Measurements from ENCODE around the gene TADA1. TPM values are rescaled to one million over a fixed set of nuclear protein-coding genes. Genes with fewer than 3 reads are reported as not detected.

The TADA1 gene
- total RNA-seq, 1 donor from 2014 or later = 14.0 TPM

- no peak for DNase-seq (ENCODE audit: extremely low spot score in 2 of 2)
- intact Hi-C loops (cut with DNase I) = loop anchor here (5.0 kb wide), 1 partner anchor 34 kb away; the partner anchor contains the start of gene TADA1
Observed at GRCh38 chr1:166843322-166843721, 32.7 kb downstream of the TADA1 start.

DNA sequence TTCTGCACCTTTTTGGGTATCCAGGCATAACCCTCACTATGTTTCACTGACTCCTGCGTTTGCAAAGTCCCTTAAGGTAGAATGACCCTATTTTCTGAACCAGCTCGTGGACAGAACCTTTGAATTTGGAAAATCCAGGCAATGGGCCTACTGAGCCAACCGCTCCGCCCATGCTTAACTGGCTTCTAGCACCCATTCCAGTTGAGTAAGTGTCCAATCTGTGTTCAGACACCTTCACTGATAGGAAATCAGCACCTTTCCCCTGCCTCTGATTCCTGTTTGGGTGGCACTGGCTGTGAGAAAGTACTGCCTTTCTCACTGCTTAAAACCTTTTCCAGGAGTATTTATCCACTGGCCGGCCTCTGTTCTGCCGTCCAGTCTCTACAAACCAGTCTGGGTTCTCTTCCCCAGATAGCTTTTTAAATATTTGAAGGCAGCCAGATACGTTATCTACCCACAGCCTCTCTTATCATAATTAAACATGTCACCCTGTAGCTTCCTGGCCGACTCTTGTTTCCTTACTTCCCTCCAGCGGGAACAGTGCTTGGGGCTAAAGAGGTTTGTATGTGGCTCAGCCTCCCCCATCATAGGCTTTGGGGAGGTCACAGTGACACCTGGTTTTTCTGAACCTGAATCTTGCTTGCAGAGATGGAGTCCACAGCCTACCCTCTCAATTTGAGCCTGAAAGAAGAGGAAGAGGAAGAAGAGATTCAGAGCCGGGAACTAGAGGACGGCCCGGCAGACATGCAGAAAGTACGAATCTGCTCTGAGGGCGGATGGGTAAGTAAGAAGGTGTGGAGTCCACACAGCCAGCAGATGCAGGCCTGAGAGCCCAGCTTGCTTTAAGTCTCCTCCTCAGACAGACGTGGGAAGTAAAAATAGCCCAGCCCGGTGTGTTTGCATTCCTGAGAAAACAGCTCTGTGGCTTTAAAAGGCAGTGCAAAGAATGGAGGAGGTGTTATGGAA is 35.5 kb downstream of the TADA1 start:
- Histone ChIP-seq H3K9me3 (no peaks in the 10 kb centered on the region), H3K4me1 (peaks cover 65% of the 10 kb centered on the region), H3K27me3 (no peaks in the 10 kb centered on the region), H3K27ac (peak overlapping the region; percentile 77), H3K36me3 (peaks cover 0 to 39% of the 10 kb centered on the region in 2 donors), H3K4me3 (peak overlapping the region; percentile 55 to 65)
- intact Hi-C loops (cut with DNase I) = loop anchor here (5.0 kb wide), 1 partner anchor 37 kb away; the partner anchor contains the start of gene TADA1
- TF ChIP-seq POLR2AphosphoS5 (IDR thresholded peaks at IDR 0.05; ENCODE audit: insufficient read depth in 1 of 2, low read depth in 1 of 2) (no peak), POLR2A (IDR thresholded peaks at IDR 0.05) (no peak), CTCF (IDR thresholded peaks at IDR 0.05) (no peak)
- no peak for DNase-seq (ENCODE audit: extremely low spot score in 2 of 2)

More at GRCh38 chr1:166843322-166843721, 32.7 kb downstream of the TADA1 start:
- Histone ChIP-seq H3K27me3 (no peaks in the 10 kb centered on the region), H3K9me3 (no peaks in the 10 kb centered on the region), H3K36me3 (peaks cover 0 to 65% of the 10 kb centered on the region in 2 donors), H3K27ac (peak overlapping the region; percentile 60), H3K4me1 (peaks cover 63% of the 10 kb centered on the region), H3K4me3 (no peak overlapping the region)
- TF ChIP-seq CTCF (IDR thresholded peaks at IDR 0.05) (no peak), POLR2AphosphoS5 (IDR thresholded peaks at IDR 0.05; ENCODE audit: insufficient read depth in 1 of 2, low read depth in 1 of 2) (no peak), POLR2A (IDR thresholded peaks at IDR 0.05) (no peak)

- DNase-seq (ENCODE audit: extremely low spot score in 2 of 2) = no peak
- no peak for TF ChIP-seq POLR2A (IDR thresholded peaks at IDR 0.05)
- no peak for TF ChIP-seq POLR2AphosphoS5 (IDR thresholded peaks at IDR 0.05; ENCODE audit: insufficient read depth in 1 of 2, low read depth in 1 of 2)
- no peak for TF ChIP-seq CTCF (IDR thresholded peaks at IDR 0.05)
- H3K27ac ChIP-seq = peak overlapping the region; percentile 77
- H3K4me1 ChIP-seq = peaks cover 56% of the 10 kb centered on the region
- intact Hi-C loops (cut with DNase I) = loop anchor here (5.0 kb wide), 1 partner anchor 38 kb away; the partner anchor contains the start of gene TADA1
- H3K9me3 ChIP-seq = no peaks in the 10 kb centered on the region
- H3K36me3 ChIP-seq = peaks cover 0 to 34% of the 10 kb centered on the region in 2 donors
- no peaks in the 10 kb centered on the region for H3K27me3 ChIP-seq
- peak overlapping the region; percentile 55 to 65 for H3K4me3 ChIP-seq
Observed at GRCh38 chr1:166839600-166840308, 36.3 kb downstream of the TADA1 start.

- no peaks in the 10 kb centered on the region for H3K9me3 ChIP-seq
- DNase-seq (ENCODE audit: extremely low spot score in 2 of 2) = no peak
- TF ChIP-seq POLR2A (IDR thresholded peaks at IDR 0.05) (no peak), POLR2AphosphoS5 (IDR thresholded peaks at IDR 0.05; ENCODE audit: insufficient read depth in 1 of 2, low read depth in 1 of 2) (peak in 1 of 2 donors; percentile 71), CTCF (IDR thresholded peaks at IDR 0.05) (no peak)
- H3K36me3 ChIP-seq = peaks cover 0 to 29% of the 10 kb centered on the region in 2 donors
- H3K27ac ChIP-seq = peak within 1 kb of the TSS; percentile 77
- peaks cover 49% of the 10 kb centered on the region for H3K4me1 ChIP-seq
- H3K4me3 ChIP-seq = peak within 1 kb of the TSS; percentile 55 to 65
- intact Hi-C loops (cut with DNase I) = no loop called here
- H3K27me3 ChIP-seq = no peaks in the 10 kb centered on the region
Observed at GRCh38 chr1:166838766-166839599, 37.1 kb downstream of the TADA1 start, which contains the start of gene POGK. Gene POGK, plus strand, starts transcription at chr1:166839475. Its CDS starts 1,482 bp downstream, at chr1:166840957.
